Ectodermal cell (in vitro differentiated cells): ENCODE results near the gene CYB5B. TPM values are rescaled to one million over a fixed set of nuclear protein-coding genes. Genes with fewer than 3 reads are reported as not detected.

Experiments used
- H3K27ac ChIP-seq: 2 replicates; pipeline ENCODE4 v1.7.0; 2013; ENCODE audit warnings: mild to moderate bottlenecking, low read depth, low read length; ENCODE audit not compliant: insufficient read depth, poor library complexity, severe bottlenecking
- H3K27me3 ChIP-seq: 2 replicates; pipeline ENCODE4 v1.7.0; 2013; ENCODE audit warnings: mild to moderate bottlenecking, low read length; ENCODE audit not compliant: insufficient read depth, control insufficient read depth, poor library complexity, severe bottlenecking
- H3K36me3 ChIP-seq: one replicate; pipeline ENCODE4 v1.7.0; 2013; ENCODE audit warnings: low read length; ENCODE audit not compliant: control insufficient read depth, insufficient read depth
- H3K4me1 ChIP-seq: one replicate; pipeline ENCODE4 v1.7.0; 2013; ENCODE audit warnings: low read length; ENCODE audit not compliant: control insufficient read depth, insufficient read depth
- H3K4me3 ChIP-seq: 2 replicates; pipeline ENCODE4 v1.7.0; 2013; ENCODE audit warnings: low read depth, low read length, control low read depth; ENCODE audit not compliant: insufficient read depth
- H3K9me3 ChIP-seq: 2 replicates; pipeline ENCODE4 v1.7.0; 2013; ENCODE audit warnings: mild to moderate bottlenecking, low read length, moderate library complexity; ENCODE audit not compliant: control insufficient read depth
- WGBS, 2 experiments: methylation state at CpG; one replicate each; pipeline ENCODE4 v1.1.7; 2013; ENCODE audit warnings: missing lambda C conversion rate in 2 of 2; 5-methylcytosine and 5-hydroxymethylcytosine counted together
- polyA plus RNA-seq, 4 experiments: library from polyadenylated mRNA; stranded (reverse); fragments of 50-300 nt; gene quantifications; one replicate each; pipeline ENCODE4 v1.2.3, GENCODE V29; 2013

The CYB5B gene, protein sequence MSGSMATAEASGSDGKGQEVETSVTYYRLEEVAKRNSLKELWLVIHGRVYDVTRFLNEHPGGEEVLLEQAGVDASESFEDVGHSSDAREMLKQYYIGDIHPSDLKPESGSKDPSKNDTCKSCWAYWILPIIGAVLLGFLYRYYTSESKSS
- polyA plus RNA-seq (2013, experiment 1 of 4): 153 TPM
- 152 TPM for polyA plus RNA-seq (2013, experiment 2 of 4)
- polyA plus RNA-seq (2013, experiment 3 of 4): 91.0 TPM
- polyA plus RNA-seq (2013, experiment 4 of 4): 94.8 TPM

DNA sequence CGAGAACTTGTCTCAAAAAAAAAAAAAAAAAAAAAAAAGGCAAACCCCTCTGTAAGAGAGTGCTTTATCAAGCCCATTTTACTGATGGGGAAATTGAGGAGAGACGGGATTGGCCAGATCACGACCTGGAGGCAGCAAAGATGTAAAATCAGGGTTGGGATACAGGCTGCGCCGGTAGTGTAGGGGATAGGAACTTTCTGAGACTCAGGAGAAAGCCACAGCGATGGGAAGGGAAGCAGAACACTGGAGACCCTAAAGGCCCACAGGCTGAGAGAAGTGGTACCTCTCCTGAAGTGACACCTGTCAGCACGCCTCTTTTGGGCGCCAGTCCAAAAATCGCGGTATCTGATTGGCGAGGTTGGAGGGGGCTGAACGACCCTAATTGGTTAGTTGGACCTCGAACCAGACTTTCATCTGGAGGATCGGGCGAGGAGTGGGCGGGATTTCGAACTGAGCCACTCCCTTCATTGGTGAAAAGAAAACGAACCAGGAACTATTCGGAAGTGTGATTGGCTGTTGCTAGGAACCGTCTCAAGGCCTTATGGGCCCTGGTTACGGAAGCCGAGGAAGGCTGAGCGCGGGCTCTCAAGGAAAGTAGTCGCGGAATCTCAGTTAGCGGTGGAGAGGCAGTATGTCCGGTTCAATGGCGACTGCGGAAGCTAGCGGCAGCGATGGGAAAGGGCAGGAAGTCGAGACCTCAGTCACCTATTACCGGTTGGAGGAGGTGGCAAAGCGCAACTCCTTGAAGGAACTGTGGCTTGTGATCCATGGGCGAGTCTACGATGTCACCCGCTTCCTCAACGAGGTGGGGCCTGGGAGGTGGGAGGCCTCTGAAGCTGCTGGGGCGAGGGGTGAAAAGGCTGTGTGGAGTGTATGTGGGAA, at the start of gene CYB5B:
CYB5B (plus strand) TSS at position 567 of the 882 bp plus-strand sequence; CDS start at position 632, 65 bp downstream.
- WGBS, 2 experiments: 9% methylated on average over 40 of the region's 40 CpGs
- no peaks in the 10 kb centered on the region for H3K9me3 ChIP-seq
- peak within 1 kb of the TSS; percentile 95 for H3K4me3 ChIP-seq
- H3K36me3 ChIP-seq: peaks cover 19% of the 10 kb centered on the region
- no peaks in the 10 kb centered on the region for H3K27me3 ChIP-seq
- H3K27ac ChIP-seq: peak within 1 kb of the TSS; percentile 68
- no peaks in the 10 kb centered on the region for H3K4me1 ChIP-seq

GRCh38 chr16:69376393-69377059, 47.9 kb upstream of the CYB5B start:
- Histone ChIP-seq H3K9me3 (no peaks in the 10 kb centered on the region), H3K36me3 (peaks cover 30% of the 10 kb centered on the region), H3K27me3 (no peaks in the 10 kb centered on the region), H3K27ac (no peak overlapping the region), H3K4me1 (no peaks in the 10 kb centered on the region), H3K4me3 (no peak overlapping the region)
- 91 to 95% methylated on average over 9 to 10 of the region's 10 CpGs for WGBS, 2 experiments

- peaks cover 29% of the 10 kb centered on the region for H3K36me3 ChIP-seq
- no peak overlapping the region for H3K27ac ChIP-seq
- WGBS, 2 experiments: 89 to 100% methylated on average over 1 of the region's 1 CpG
- H3K4me3 ChIP-seq: no peak overlapping the region
- no peaks in the 10 kb centered on the region for H3K27me3 ChIP-seq
- no peaks in the 10 kb centered on the region for H3K4me1 ChIP-seq
- no peaks in the 10 kb centered on the region for H3K9me3 ChIP-seq
These were observed 46.4 kb upstream of the CYB5B start for GRCh38 chr16:69378036-69378435.

- H3K36me3 ChIP-seq: peaks cover 26% of the 10 kb centered on the region
- H3K27me3 ChIP-seq: no peaks in the 10 kb centered on the region
- 92 to 100% methylated on average over 1 of the region's 1 CpG for whole genome bisulfite sequencing, 2 experiments
- H3K27ac ChIP-seq: no peak overlapping the region
- no peak overlapping the region for H3K4me3 ChIP-seq
- no peaks in the 10 kb centered on the region for H3K4me1 ChIP-seq
- H3K9me3 ChIP-seq: no peaks in the 10 kb centered on the region
These were observed 45.7 kb upstream of the CYB5B start for GRCh38 chr16:69378760-69379159.

- no peak overlapping the region for H3K27ac ChIP-seq
- no peaks in the 10 kb centered on the region for H3K27me3 ChIP-seq
- H3K4me3 ChIP-seq: no peak overlapping the region
- no peaks in the 10 kb centered on the region for H3K9me3 ChIP-seq
- WGBS, 2 experiments: 88 to 95% methylated on average over 2 of the region's 2 CpGs
- H3K4me1 ChIP-seq: peaks cover 4% of the 10 kb centered on the region
- H3K36me3 ChIP-seq: peaks cover 24% of the 10 kb centered on the region
These were observed 43.2 kb upstream of the CYB5B start for GRCh38 chr16:69381231-69381630.

GRCh38 chr16:69382421-69382820, 42.0 kb upstream of the CYB5B start:
- Histone ChIP-seq H3K4me3 (no peak overlapping the region), H3K27me3 (no peaks in the 10 kb centered on the region), H3K36me3 (peaks cover 24% of the 10 kb centered on the region), H3K27ac (no peak overlapping the region), H3K4me1 (peaks cover 4% of the 10 kb centered on the region), H3K9me3 (no peaks in the 10 kb centered on the region)
- 94 to 100% methylated on average over 2 of the region's 2 CpGs for WGBS, 2 experiments

DNA sequence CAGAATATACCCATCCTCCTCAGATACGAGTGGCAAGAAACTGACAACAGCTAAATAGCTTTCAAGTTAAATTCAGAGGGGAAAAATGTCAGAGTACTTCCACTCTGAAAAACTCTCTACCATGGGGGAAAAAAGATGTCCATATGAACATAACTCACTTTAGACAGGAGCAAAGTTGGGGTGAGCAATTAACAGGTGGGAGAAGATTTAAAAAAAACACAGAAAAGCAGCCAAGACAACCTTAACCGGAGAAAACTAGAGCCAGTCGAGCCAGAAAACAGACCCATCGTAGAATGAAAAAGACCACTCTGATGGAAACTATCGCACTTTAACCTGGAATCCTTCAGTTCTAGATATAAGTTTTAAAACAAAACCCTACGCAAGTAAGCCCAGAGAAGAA, 39.4 kb upstream of the CYB5B start:
- WGBS, 2 experiments: 21 to 29% methylated on average over 6 of the region's 6 CpGs
- peaks cover 9% of the 10 kb centered on the region for H3K36me3 ChIP-seq
- peaks cover 4% of the 10 kb centered on the region for H3K4me1 ChIP-seq
- H3K9me3 ChIP-seq: no peaks in the 10 kb centered on the region
- peak overlapping the region; percentile 77 for H3K4me3 ChIP-seq
- no peak overlapping the region for H3K27ac ChIP-seq
- no peaks in the 10 kb centered on the region for H3K27me3 ChIP-seq

GRCh38 chr16:69386596-69386995, 37.8 kb upstream of the CYB5B start:
- WGBS, 2 experiments: 94% methylated on average over 1 of the region's 1 CpG; no CpG with 5 or more reads in 1 of the 2 experiments
- H3K4me3 ChIP-seq: no peak overlapping the region
- peaks cover 4% of the 10 kb centered on the region for H3K4me1 ChIP-seq
- peaks cover 9% of the 10 kb centered on the region for H3K36me3 ChIP-seq
- H3K9me3 ChIP-seq: no peaks in the 10 kb centered on the region
- no peak overlapping the region for H3K27ac ChIP-seq
- no peaks in the 10 kb centered on the region for H3K27me3 ChIP-seq

DNA sequence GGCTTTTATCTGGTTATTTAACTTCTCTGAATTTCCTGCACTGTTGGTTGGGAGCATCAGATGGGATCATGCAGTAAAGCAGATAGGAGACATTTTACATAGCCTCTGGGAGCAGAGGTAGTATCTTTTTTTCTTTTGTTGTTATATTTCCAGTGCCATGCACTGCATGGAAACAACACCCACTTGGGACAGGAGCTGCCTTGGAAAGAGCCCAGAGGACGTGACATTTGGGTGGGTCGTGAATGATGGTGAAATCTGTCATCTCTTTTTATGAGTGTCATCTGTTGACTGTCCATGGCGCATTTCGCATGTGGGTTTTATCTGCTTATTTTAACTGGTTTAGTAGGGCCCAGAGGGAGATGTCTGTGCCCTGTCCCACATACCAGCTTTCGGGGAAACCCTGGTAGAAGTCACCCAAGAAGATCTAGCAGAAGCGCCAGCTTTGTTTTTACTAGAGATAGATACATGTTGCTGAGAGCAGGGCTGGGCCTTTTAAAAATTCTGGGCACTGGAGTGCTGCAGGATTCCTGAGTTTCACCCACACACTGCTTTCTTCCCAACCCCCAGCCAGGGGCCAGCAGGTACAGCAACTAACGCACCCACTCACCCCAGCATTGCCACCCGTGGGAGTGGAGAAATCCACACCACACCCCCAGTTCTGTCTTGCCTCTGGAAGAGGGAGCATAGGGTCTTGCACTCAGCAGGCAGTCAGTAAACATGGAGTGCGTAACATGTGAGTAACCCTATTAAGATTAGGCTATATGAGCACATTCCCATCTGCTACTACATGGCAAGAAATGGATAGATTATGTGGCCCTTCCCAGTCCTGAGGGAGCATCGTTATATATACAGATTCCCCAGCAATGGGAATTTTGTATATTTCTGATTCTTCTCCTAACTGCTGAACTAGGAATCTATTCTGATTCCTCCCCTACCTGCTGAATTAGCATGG, 30.2 kb upstream of the CYB5B start:
- no peak overlapping the region for H3K27ac ChIP-seq
- H3K27me3 ChIP-seq: peaks cover 4% of the 10 kb centered on the region
- no peaks in the 10 kb centered on the region for H3K36me3 ChIP-seq
- H3K4me1 ChIP-seq: peaks cover 4% of the 10 kb centered on the region
- H3K9me3 ChIP-seq: no peaks in the 10 kb centered on the region
- 88% methylated on average over 9 to 10 of the region's 10 CpGs for WGBS, 2 experiments
- no peak overlapping the region for H3K4me3 ChIP-seq
